SJCRH30 (cell line): ENCODE measurements around the gene VSTM4. TPM values are rescaled to one million over a fixed set of nuclear protein-coding genes. Genes with fewer than 3 reads are reported as not detected.

ENCODE experiments used
- DNase-seq, 2 experiments: peaks; one replicate each; pipeline ENCODE4 v3.0.0-alpha.2; 2015 to 2020
- H3K27ac ChIP-seq: fragments of 250-450 bp; sonication (Bioruptor Pico); 2 replicates; pipeline ENCODE4 v1.5.1; 2020; ENCODE audit warnings: mild to moderate bottlenecking, moderate library complexity
- H3K27me3 ChIP-seq: fragments of 250-450 bp; sonication (Bioruptor Pico); 2 replicates; pipeline ENCODE4 v1.5.1; 2020; ENCODE audit warnings: mild to moderate bottlenecking, moderate library complexity
- H3K36me3 ChIP-seq: fragments of 250-450 bp; sonication (Bioruptor Pico); 2 replicates; pipeline ENCODE4 v1.5.1; 2020; ENCODE audit warnings: mild to moderate bottlenecking, moderate library complexity
- H3K4me1 ChIP-seq: fragments of 250-450 bp; sonication (Bioruptor Pico); 2 replicates; pipeline ENCODE4 v1.5.1; 2020; ENCODE audit warnings: mild to moderate bottlenecking, moderate library complexity
- H3K4me3 ChIP-seq: fragments of 250-450 bp; sonication (Bioruptor Pico); 2 replicates; pipeline ENCODE4 v1.5.1; 2020; ENCODE audit warnings: mild to moderate bottlenecking, moderate library complexity
- H3K9me3 ChIP-seq: fragments of 250-450 bp; sonication (Bioruptor Pico); replicated peaks from 2 replicates; pipeline ENCODE4 v1.5.1; 2020; ENCODE audit warnings: mild to moderate bottlenecking, moderate library complexity
- total RNA-seq: library from RNA; depleted of rRNA; stranded (reverse); fragments of >200 nt; shearing (Covaris generic); gene quantifications from 2 replicates; pipeline ENCODE4 v1.2.3, GENCODE V29; 2014

VSTM4 gene
- total RNA-seq, 1 experiment from 2014 or later, result 7.2 TPM

GRCh38 chr10:49116509-49117375 lies 1.4 kb upstream of the VSTM4 start:
- Histone ChIP-seq H3K36me3 (no peaks in the 10 kb centered on the region), H3K4me1 (0 out of 2 replicates have a peak, but pooled peaks cover 2% of the 10 kb centered on the region), H3K9me3 (no peaks in the 10 kb centered on the region), H3K4me3 (no peak overlapping the region), H3K27me3 (no peaks in the 10 kb centered on the region), H3K27ac (no peak overlapping the region)
- DNase-seq, result no peak

GRCh38 chr10:49115796-49116508 lies 630 bp upstream of the VSTM4 start:
- H3K27ac ChIP-seq, result no peak overlapping the region

GRCh38 chr10:49114718-49115014 lies 656 bp downstream of the VSTM4 start:
- no peak for DNase-seq
- Histone ChIP-seq H3K27ac (peak overlapping the region; percentile 56), H3K9me3 (no peaks in the 10 kb centered on the region), H3K27me3 (no peaks in the 10 kb centered on the region), H3K36me3 (no peaks in the 10 kb centered on the region), H3K4me3 (peak overlapping the region; percentile 64), H3K4me1 (peaks cover 11% of the 10 kb centered on the region)

More at GRCh38 chr10:49115796-49116508, 630 bp upstream of the VSTM4 start:
- H3K27me3 ChIP-seq, result no peaks in the 10 kb centered on the region
- peaks cover 3% of the 10 kb centered on the region for H3K4me1 ChIP-seq
- H3K36me3 ChIP-seq, result no peaks in the 10 kb centered on the region
- DNase-seq, result no peak
- H3K4me3 ChIP-seq, result peak overlapping the region; percentile 33; the same call in 1 of the 2 replicates
- H3K9me3 ChIP-seq, result no peaks in the 10 kb centered on the region

- H3K4me3 ChIP-seq, result no peak overlapping the region
- no peak overlapping the region for H3K27ac ChIP-seq
- no peaks in the 10 kb centered on the region for H3K36me3 ChIP-seq
- H3K4me1 ChIP-seq, result peaks cover 20% of the 10 kb centered on the region
- no peak for DNase-seq
- H3K9me3 ChIP-seq, result no peaks in the 10 kb centered on the region
- no peaks in the 10 kb centered on the region for H3K27me3 ChIP-seq
Observed at GRCh38 chr10:49113741-49114141, 1.6 kb downstream of the VSTM4 start.

- Histone ChIP-seq H3K9me3 (no peaks in the 10 kb centered on the region), H3K4me1 (peaks cover 19% of the 10 kb centered on the region), H3K4me3 (no peak overlapping the region), H3K36me3 (no peaks in the 10 kb centered on the region), H3K27ac (no peak overlapping the region), H3K27me3 (no peaks in the 10 kb centered on the region)
- no peak for DNase-seq
Observed at GRCh38 chr10:49112851-49113250, 2.5 kb downstream of the VSTM4 start.

- Histone ChIP-seq H3K4me3 (no peak overlapping the region), H3K27ac (no peak overlapping the region), H3K4me1 (peaks cover 19% of the 10 kb centered on the region), H3K27me3 (no peaks in the 10 kb centered on the region), H3K9me3 (no peaks in the 10 kb centered on the region), H3K36me3 (no peaks in the 10 kb centered on the region)
- no peak for DNase-seq
Observed at GRCh38 chr10:49112098-49112497, 3.2 kb downstream of the VSTM4 start.

GRCh38 chr10:49111320-49111698 lies 4.0 kb downstream of the VSTM4 start:
- Histone ChIP-seq H3K4me3 (no peak overlapping the region), H3K27ac (no peak overlapping the region), H3K9me3 (no peaks in the 10 kb centered on the region), H3K36me3 (no peaks in the 10 kb centered on the region), H3K27me3 (no peaks in the 10 kb centered on the region), H3K4me1 (peaks cover 19% of the 10 kb centered on the region)
- no peak for DNase-seq

GRCh38 chr10:49110684-49111319 lies 4.5 kb downstream of the VSTM4 start:
- Histone ChIP-seq H3K27ac (peak overlapping the region; percentile 66), H3K36me3 (no peaks in the 10 kb centered on the region), H3K4me1 (peaks cover 19% of the 10 kb centered on the region), H3K4me3 (no peak overlapping the region), H3K27me3 (no peaks in the 10 kb centered on the region), H3K9me3 (no peaks in the 10 kb centered on the region)
- DNase-seq, result no peak

GRCh38 chr10:49109669-49110340 lies 5.5 kb downstream of the VSTM4 start:
- Histone ChIP-seq H3K36me3 (no peaks in the 10 kb centered on the region), H3K27ac (peak overlapping the region; percentile 66), H3K4me3 (no peak overlapping the region), H3K27me3 (no peaks in the 10 kb centered on the region), H3K9me3 (no peaks in the 10 kb centered on the region), H3K4me1 (peaks cover 19% of the 10 kb centered on the region)
- DNase-seq, result peak; percentile 95 to 96

GRCh38 chr10:49108656-49109055 lies 6.7 kb downstream of the VSTM4 start:
- H3K4me3 ChIP-seq, result no peak overlapping the region
- no peaks in the 10 kb centered on the region for H3K9me3 ChIP-seq
- no peaks in the 10 kb centered on the region for H3K27me3 ChIP-seq
- no peak for DNase-seq
- H3K36me3 ChIP-seq, result no peaks in the 10 kb centered on the region
- no peak overlapping the region; the same call in 1 of the 2 replicates for H3K27ac ChIP-seq
- H3K4me1 ChIP-seq, result peaks cover 19% of the 10 kb centered on the region

- Histone ChIP-seq H3K27me3 (no peaks in the 10 kb centered on the region), H3K4me1 (peaks cover 19% of the 10 kb centered on the region), H3K4me3 (no peak overlapping the region)
Observed at GRCh38 chr10:49107887-49108267, 7.4 kb downstream of the VSTM4 start.

GRCh38 chr10:49107111-49107886 lies 8.0 kb downstream of the VSTM4 start:
- H3K36me3 ChIP-seq, result no peaks in the 10 kb centered on the region
- no peak overlapping the region for H3K27ac ChIP-seq
- peaks cover 19% of the 10 kb centered on the region for H3K4me1 ChIP-seq
- H3K27me3 ChIP-seq, result no peaks in the 10 kb centered on the region
- no peaks in the 10 kb centered on the region for H3K9me3 ChIP-seq
- DNase-seq, result no peak
- no peak overlapping the region for H3K4me3 ChIP-seq

More at GRCh38 chr10:49107887-49108267, 7.4 kb downstream of the VSTM4 start:
- no peak overlapping the region for H3K27ac ChIP-seq
- H3K9me3 ChIP-seq, result no peaks in the 10 kb centered on the region
- H3K36me3 ChIP-seq, result no peaks in the 10 kb centered on the region
- no peak for DNase-seq

GRCh38 chr10:49106451-49106850 lies 8.9 kb downstream of the VSTM4 start:
- Histone ChIP-seq H3K4me1 (peaks cover 19% of the 10 kb centered on the region), H3K9me3 (no peaks in the 10 kb centered on the region), H3K36me3 (no peaks in the 10 kb centered on the region), H3K27me3 (no peaks in the 10 kb centered on the region), H3K27ac (no peak overlapping the region), H3K4me3 (no peak overlapping the region)
- no peak for DNase-seq

GRCh38 chr10:49105076-49105475 lies 10.2 kb downstream of the VSTM4 start:
- DNase-seq, result no peak
- Histone ChIP-seq H3K9me3 (no peaks in the 10 kb centered on the region), H3K27me3 (no peaks in the 10 kb centered on the region), H3K27ac (no peak overlapping the region), H3K36me3 (no peaks in the 10 kb centered on the region), H3K4me3 (no peak overlapping the region), H3K4me1 (peaks cover 10% of the 10 kb centered on the region)
